Measurements from ENCODE around the gene NPY.

The NPY gene

GRCh38 chr7:24325708-24326107 is 41.7 kb downstream of the NPY start:
- H3K9me3 ChIP-seq, result no peaks in the 10 kb centered on the region
- in situ Hi-C loops (cut with MboI; ENCODE audit: low sequenced_read_pairs), result no loop called here
- H3K4me3 ChIP-seq, result no peak overlapping the region
- DNase-seq (ENCODE audit: low spot score in 2 of 2), result no peak
- H3K4me1 ChIP-seq, result no peaks in the 10 kb centered on the region
- no peaks in the 10 kb centered on the region for H3K36me3 ChIP-seq (replicated peaks)
- H3K27me3 ChIP-seq (ENCODE audit: low read depth), result no peaks in the 10 kb centered on the region

GRCh38 chr7:24328050-24328449 is 44.1 kb downstream of the NPY start:
- H3K4me1 ChIP-seq, result no peaks in the 10 kb centered on the region
- DNase-seq (ENCODE audit: low spot score in 2 of 2), result no peak
- H3K9me3 ChIP-seq, result no peaks in the 10 kb centered on the region
- H3K4me3 ChIP-seq, result no peak overlapping the region
- no peaks in the 10 kb centered on the region for H3K27me3 ChIP-seq (ENCODE audit: low read depth)
- H3K36me3 ChIP-seq (replicated peaks), result no peaks in the 10 kb centered on the region
- in situ Hi-C loops (cut with MboI; ENCODE audit: low sequenced_read_pairs), result no loop called here

- no peaks in the 10 kb centered on the region for H3K36me3 ChIP-seq (replicated peaks)
- H3K4me3 ChIP-seq, result no peak overlapping the region
- no peaks in the 10 kb centered on the region for H3K9me3 ChIP-seq
- in situ Hi-C loops (cut with MboI; ENCODE audit: low sequenced_read_pairs), result no loop called here
- H3K27me3 ChIP-seq (ENCODE audit: low read depth), result no peaks in the 10 kb centered on the region
- no peaks in the 10 kb centered on the region for H3K4me1 ChIP-seq
- DNase-seq (ENCODE audit: low spot score in 2 of 2), result no peak
Observed at GRCh38 chr7:24328894-24329293, 44.9 kb downstream of the NPY start.

GRCh38 chr7:24334012-24334411 is 50.0 kb downstream of the NPY start:
- Histone ChIP-seq H3K27me3 (ENCODE audit: low read depth) (no peaks in the 10 kb centered on the region), H3K36me3 (replicated peaks) (no peaks in the 10 kb centered on the region), H3K4me1 (peaks cover 13% of the 10 kb centered on the region), H3K4me3 (no peak overlapping the region), H3K9me3 (no peaks in the 10 kb centered on the region)
- no peak for DNase-seq (ENCODE audit: low spot score in 2 of 2)
- in situ Hi-C loops (cut with MboI; ENCODE audit: low sequenced_read_pairs), result no loop called here

- in situ Hi-C loops (cut with MboI; ENCODE audit: low sequenced_read_pairs), result no loop called here
- Histone ChIP-seq H3K36me3 (replicated peaks) (no peaks in the 10 kb centered on the region), H3K27me3 (ENCODE audit: low read depth) (no peaks in the 10 kb centered on the region), H3K9me3 (no peaks in the 10 kb centered on the region), H3K4me1 (peaks cover 13% of the 10 kb centered on the region), H3K4me3 (no peak overlapping the region)
- no peak for DNase-seq (ENCODE audit: low spot score in 2 of 2)
Observed at GRCh38 chr7:24334627-24335026, 50.6 kb downstream of the NPY start.

- DNase-seq (ENCODE audit: low spot score in 2 of 2), result no peak
- Histone ChIP-seq H3K36me3 (replicated peaks) (no peaks in the 10 kb centered on the region), H3K4me1 (peaks cover 13% of the 10 kb centered on the region), H3K27me3 (ENCODE audit: low read depth) (no peaks in the 10 kb centered on the region), H3K4me3 (no peak overlapping the region), H3K9me3 (no peaks in the 10 kb centered on the region)
- in situ Hi-C loops (cut with MboI; ENCODE audit: low sequenced_read_pairs), result no loop called here
Observed at GRCh38 chr7:24336461-24336860, 52.5 kb downstream of the NPY start.

- Histone ChIP-seq H3K9me3 (no peaks in the 10 kb centered on the region), H3K27me3 (ENCODE audit: low read depth) (no peaks in the 10 kb centered on the region), H3K4me1 (peaks cover 13% of the 10 kb centered on the region), H3K36me3 (replicated peaks) (no peaks in the 10 kb centered on the region), H3K4me3 (no peak overlapping the region)
- in situ Hi-C loops (cut with MboI; ENCODE audit: low sequenced_read_pairs), result no loop called here
- peak; percentile 86 to 98 for DNase-seq (ENCODE audit: low spot score in 2 of 2)
Observed at GRCh38 chr7:24337180-24337579, 53.2 kb downstream of the NPY start.

GRCh38 chr7:24339575-24339974 is 55.6 kb downstream of the NPY start:
- Histone ChIP-seq H3K27me3 (ENCODE audit: low read depth) (no peaks in the 10 kb centered on the region), H3K9me3 (no peaks in the 10 kb centered on the region), H3K4me3 (no peak overlapping the region), H3K4me1 (peaks cover 13% of the 10 kb centered on the region), H3K36me3 (replicated peaks) (no peaks in the 10 kb centered on the region)
- in situ Hi-C loops (cut with MboI; ENCODE audit: low sequenced_read_pairs), result no loop called here
- DNase-seq (ENCODE audit: low spot score in 2 of 2), result no peak

GRCh38 chr7:24340727-24341126 is 56.7 kb downstream of the NPY start:
- in situ Hi-C loops (cut with MboI; ENCODE audit: low sequenced_read_pairs), result no loop called here
- H3K9me3 ChIP-seq, result no peaks in the 10 kb centered on the region

More at GRCh38 chr7:24340727-24341126, 56.7 kb downstream of the NPY start:
- H3K4me1 ChIP-seq, result peaks cover 13% of the 10 kb centered on the region
- H3K4me3 ChIP-seq, result no peak overlapping the region
- H3K27me3 ChIP-seq (ENCODE audit: low read depth), result no peaks in the 10 kb centered on the region
- DNase-seq (ENCODE audit: low spot score in 2 of 2), result no peak
- H3K36me3 ChIP-seq (replicated peaks), result no peaks in the 10 kb centered on the region

All from HAP-1 (cell line).